Left ventricle myocardium superior (tissue), 1 donor: ENCODE measurements around the gene MEGF6. TPM values are rescaled to one million over a fixed set of nuclear protein-coding genes. Genes with fewer than 3 reads are reported as not detected.
A peak's percentile ranks its signal among the peaks of the same experiment; 100 is the strongest.
"Not testable (repeated sequence)": the region's sequence is repeated elsewhere in the genome, so short reads cannot be mapped to it uniquely, and the experiment has no call there.

ENCODE experiments used
- ATAC-seq: fragments of 200-7000 bp; cut with Tn5 transposase; one replicate; pipeline ENCODE4 v1.9.1; 2020; ENCODE audit warnings: mild to moderate bottlenecking, moderate library complexity
- DNase-seq: peaks from one replicate; pipeline ENCODE4 v3.0.0-alpha.2; 2020
- intact Hi-C: fragments of 100-400 bp; cut with micrococcal nuclease; formaldehyde crosslinking; loops from one replicate; pipeline ENCODE4 v1.11.0; 2022
- total RNA-seq: library from RNA; stranded (reverse); fragmentation: NEBNext Ultra II Directional; extraction: Animal tissue kit (Norgen Biotek cat#: 25700); gene quantifications from one replicate; pipeline ENCODE4 v1.2.1, GENCODE V29; 2021
- donor health status: DM: no; HTN: yes; CAD: no; lungs with severe emphysema.

Gene MEGF6
- total RNA-seq, 1 donor from 2014 or later = 11.6 TPM

DNA sequence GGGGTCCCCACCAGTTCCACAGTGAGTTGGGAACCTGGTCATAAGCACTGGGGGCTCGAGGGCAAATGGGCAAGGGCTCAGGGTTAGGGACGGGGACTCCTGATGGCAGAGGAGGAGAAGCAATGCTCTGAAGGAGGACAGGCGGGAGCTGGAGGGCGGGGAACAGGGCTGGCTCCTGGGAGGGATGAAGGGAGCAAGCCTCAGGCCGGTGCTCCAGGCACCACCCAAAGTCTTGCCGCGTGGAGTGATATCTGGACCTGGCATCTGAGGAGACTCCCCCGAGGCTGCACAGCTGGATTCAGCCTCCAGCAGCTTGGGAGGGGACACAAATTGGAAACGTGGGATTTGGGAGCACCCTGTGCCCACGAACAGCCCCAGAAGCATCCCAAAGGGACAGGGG lies 11.0 kb downstream of the MEGF6 start:
- intact Hi-C loops = no loop called here
- ATAC-seq (no peak), DNase-seq (no peak)

- intact Hi-C loops = no loop called here
- no peak for ATAC-seq
Measured at GRCh38 chr1:3599816-3600215, 11.5 kb downstream of the MEGF6 start.

DNA sequence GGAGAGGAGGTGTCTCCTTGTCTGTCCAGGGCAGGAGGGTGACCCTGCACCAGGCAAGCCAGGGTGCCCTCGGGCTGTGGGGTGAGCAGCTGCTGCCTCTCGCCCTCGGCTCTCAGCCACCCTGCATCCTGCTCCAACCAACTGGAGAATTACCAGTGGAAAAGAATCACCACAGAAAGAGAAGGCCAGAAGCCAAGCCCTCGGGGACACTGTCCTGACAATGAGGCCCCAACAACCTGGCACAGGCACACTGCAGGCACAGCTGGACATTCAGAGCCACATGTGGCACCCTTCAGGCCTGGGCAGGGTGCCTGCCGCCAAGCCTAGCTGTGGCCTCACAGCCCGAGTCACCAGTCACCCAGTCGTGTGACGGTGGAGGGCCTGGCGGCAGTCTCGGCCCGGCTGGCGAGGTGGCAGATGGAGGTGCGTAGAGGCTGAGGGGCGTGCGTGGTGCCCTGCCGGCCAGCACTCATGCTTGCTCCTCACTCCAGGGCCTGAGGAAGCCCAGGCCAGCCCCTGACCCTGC lies 12.0 kb downstream of the MEGF6 start:
- DNase-seq (no peak), ATAC-seq (no peak)
- intact Hi-C loops = no loop called here

More at GRCh38 chr1:3599816-3600215, 11.5 kb downstream of the MEGF6 start:
- DNase-seq = no peak

GRCh38 chr1:3598522-3599285 lies 12.6 kb downstream of the MEGF6 start:
- ATAC-seq (no peak), DNase-seq (no peak)
- intact Hi-C loops = no loop called here

DNA sequence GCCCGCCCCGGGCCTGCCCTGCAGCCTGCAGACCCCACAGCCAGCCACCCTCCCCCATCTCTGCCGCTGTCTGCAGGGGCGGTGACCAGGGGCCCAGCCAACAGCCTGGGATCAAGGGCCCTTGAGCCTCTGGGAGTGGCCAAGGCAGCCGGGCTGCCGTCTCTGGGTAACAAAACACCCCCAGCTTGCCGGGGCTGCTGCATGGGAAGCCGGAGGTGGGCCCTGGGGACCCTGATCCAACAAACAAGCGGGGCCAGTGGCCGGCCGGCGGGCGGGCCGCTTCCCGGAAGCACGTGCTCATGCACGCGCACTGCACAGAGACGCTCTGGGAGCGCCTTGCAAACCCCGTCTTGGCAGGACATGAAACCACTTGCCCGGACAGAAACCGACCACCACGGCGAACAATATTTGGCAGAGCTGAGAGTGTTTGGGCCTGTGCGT lies 13.2 kb downstream of the MEGF6 start:
- DNase-seq (peak; percentile 70), ATAC-seq (peak; percentile 54)
- intact Hi-C loops = no loop called here

GRCh38 chr1:3597599-3597964 lies 13.7 kb downstream of the MEGF6 start:
- DNase-seq (peak; percentile 53), ATAC-seq (no peak)
- intact Hi-C loops = no loop called here

GRCh38 chr1:3596663-3597598 lies 14.4 kb downstream of the MEGF6 start:
- no peak for DNase-seq
- intact Hi-C loops = no loop called here
- no peak for ATAC-seq

- DNase-seq (no peak), ATAC-seq (no peak)
- intact Hi-C loops = no loop called here
Measured at GRCh38 chr1:3595949-3596348, 15.4 kb downstream of the MEGF6 start.

- intact Hi-C loops = no loop called here
- DNase-seq = no peak
Measured at GRCh38 chr1:3594706-3595377, 16.5 kb downstream of the MEGF6 start.

DNA sequence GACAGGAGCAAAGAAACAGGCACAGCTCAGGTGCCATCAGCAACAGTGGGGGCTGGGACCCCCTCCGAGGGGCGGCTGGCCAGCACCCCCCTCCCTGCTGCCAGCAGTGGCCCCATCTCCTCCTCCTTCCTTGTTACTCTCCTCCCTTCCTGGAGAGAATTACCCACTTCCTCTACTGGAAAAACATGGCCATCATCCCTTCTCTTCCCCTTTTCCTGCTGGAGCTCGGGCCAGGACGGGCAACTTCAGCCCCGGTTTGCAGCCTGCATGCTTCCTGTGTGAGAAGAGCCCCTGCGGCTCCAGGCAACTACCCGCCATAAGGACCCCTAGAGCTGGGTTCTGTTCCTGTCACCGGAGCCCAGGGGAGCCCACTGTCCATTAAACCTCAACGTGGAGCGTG lies 17.6 kb downstream of the MEGF6 start:
- ATAC-seq = no peak
- DNase-seq = no peak
- intact Hi-C loops = no loop called here

More at GRCh38 chr1:3594706-3595377, 16.5 kb downstream of the MEGF6 start:
- ATAC-seq = no peak

DNA sequence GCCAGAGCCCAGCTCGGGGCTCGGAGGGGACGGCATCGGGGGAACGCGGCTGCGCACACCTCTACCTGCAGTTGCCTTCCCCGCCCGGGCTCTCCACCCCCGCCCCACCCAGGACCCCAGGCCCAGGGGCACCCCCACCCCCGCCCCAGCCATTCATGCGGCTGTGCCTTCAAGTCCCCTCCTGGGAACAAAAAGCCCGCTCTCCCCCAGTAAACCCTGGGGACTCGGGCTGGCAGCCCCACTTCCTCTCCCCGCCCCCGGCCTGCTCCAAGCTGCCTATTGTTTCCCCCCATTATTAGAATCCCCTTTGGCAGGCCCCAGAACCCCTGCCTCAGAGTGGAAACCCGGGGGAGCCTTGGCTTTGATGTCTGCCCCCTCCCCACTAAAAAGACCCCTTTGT lies 18.0 kb downstream of the MEGF6 start:
- ATAC-seq = no peak
- intact Hi-C loops = no loop called here
- DNase-seq = no peak

DNA sequence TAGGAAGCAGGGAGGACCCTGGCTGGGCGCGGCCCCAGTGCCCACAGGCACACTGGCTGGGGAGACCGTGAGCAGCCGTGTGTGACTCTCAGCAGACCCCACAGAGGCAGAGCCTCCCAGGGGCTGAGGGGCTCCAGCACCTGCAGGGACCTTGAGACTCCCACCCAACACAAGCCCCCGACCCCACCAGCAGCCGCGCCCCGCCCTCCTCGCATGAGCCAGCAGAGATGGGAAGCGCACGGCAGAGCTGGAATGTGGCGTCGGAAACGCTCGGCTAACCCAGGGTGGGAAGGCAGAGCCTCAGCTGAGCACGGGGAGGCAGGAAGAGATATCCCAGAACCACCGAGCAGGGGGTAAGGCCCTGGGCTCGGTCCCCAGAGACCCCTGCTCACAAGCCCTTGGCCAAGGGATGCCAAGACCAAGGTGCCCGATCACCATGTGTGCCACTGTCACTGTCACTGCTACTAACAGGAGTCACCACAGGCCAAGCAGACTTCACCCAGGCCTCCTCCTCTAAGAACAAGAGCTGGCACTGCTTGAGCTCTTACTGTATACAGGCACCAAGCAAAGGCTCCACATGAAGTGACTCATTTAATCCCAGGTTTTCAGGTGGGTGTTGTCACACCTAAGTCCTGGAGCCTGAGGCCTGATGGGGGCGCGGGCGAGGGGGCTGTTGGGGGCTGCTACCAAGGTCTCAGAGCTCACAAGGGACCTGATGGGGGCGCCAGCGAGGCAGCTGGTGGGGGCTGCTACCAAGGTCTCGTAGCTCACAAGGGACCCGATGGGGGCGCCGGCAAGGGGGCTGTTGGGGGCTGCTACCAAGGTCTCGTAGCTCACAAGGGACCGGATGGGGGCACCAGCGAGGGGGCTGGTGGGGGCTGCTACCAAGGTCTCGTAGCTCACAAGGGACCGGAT lies 20.1 kb downstream of the MEGF6 start:
- intact Hi-C loops = no loop called here
- ATAC-seq = no peak
- DNase-seq = no peak

DNA sequence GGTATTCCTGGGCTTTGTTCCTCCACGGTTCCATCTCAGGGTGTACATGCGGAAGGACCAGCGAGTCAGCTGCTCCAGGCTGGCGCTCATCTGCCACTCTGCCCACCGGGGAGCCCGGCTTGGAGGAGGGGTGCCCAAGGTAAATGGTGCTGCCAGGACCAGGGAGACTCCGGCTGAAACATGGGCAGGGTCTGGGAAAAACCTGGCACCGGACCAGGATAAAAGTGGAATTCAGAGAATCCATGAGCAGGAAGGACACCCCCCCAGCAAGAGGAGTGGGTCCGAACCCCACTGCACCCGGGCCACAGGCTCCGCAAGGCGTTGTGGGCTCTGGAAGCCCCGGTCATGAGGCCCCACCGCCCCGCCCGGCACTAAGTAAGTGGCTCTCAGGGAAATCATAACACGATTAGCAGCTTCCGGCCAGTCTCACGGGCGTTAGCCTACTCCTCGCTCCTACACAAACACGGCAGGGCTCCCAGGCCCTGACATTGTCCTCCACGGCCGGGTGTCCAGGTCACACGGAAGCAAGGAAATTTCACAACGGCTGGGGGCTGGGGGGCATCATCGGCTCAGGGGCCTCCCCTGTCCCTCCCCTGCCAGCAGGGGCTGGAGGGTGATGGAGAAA lies 21.1 kb downstream of the MEGF6 start:
- DNase-seq (no peak), ATAC-seq (peak; percentile 44)
- intact Hi-C loops = no loop called here

DNA sequence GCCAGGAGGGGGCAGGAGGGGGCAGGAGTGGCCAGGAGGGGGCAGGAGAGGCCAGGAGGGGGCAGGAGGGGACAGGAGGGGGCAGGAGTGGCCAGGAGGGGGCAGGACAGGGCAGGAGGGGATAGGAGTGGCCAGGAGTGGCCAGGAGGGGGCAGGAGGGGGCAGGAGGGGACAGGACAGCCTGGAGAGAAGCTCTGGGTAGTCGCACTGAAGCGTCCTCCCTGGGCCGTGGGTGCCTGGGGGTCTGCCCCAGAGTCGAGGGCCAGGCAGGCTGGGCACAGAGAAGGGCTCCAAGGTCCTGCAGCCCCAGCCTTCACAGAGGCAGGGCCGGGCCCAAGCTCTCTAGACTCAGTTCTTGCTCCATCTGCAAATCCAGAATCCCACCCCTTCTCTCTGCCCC lies 22.9 kb downstream of the MEGF6 start:
- no peak for DNase-seq
- ATAC-seq = no peak
- intact Hi-C loops = no loop called here

GRCh38 chr1:3586986-3587759 lies 24.1 kb downstream of the MEGF6 start:
- DNase-seq (no peak), ATAC-seq (no peak)
- intact Hi-C loops = no loop called here

GRCh38 chr1:3585940-3586568 lies 25.3 kb downstream of the MEGF6 start:
- ATAC-seq (no peak), DNase-seq (no peak)
- intact Hi-C loops = no loop called here

DNA sequence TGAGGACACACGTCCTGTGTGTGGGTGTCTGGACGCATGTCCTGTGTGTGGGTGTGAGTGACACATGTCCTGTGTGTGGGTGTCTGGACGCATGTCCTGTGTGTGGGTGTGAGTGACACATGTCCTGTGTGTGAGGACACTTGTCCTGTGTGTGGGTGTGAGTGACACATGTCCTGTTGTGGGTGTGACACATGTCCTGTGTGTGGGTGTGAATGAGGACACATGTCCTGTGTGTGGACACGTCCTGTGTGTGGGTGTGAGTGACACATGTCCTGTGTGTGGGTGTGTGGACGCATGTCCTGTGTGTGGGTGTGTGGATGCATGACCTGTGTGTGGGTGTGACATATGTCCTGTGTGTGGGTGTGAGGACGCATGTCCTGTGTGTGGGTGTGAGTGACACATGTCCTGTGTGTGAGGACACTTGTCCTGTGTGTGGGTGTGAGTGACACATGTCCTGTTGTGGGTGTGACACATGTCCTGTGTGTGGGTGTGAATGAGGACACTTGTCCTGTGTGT lies 25.9 kb downstream of the MEGF6 start:
- DNase-seq, intact Hi-C loops, ATAC-seq: not testable (repeated sequence)
